Dermis blood vessel endothelial cell (primary cell): ENCODE measurements around the gene TUG1. TPM values are rescaled to one million over a fixed set of nuclear protein-coding genes. Genes with fewer than 3 reads are reported as not detected.

Experiments used
- DNase-seq: peaks from one replicate; pipeline ENCODE4 v3.0.0; 2010
- total RNA-seq: library from RNA; depleted of rRNA; stranded (reverse); fragments of >200 nt; gene quantifications from 2 replicates; pipeline ENCODE4 v1.2.3, GENCODE V29; 2014

Gene TUG1
- total RNA-seq, 1 donor from 2014 or later: 45.8 TPM

DNA sequence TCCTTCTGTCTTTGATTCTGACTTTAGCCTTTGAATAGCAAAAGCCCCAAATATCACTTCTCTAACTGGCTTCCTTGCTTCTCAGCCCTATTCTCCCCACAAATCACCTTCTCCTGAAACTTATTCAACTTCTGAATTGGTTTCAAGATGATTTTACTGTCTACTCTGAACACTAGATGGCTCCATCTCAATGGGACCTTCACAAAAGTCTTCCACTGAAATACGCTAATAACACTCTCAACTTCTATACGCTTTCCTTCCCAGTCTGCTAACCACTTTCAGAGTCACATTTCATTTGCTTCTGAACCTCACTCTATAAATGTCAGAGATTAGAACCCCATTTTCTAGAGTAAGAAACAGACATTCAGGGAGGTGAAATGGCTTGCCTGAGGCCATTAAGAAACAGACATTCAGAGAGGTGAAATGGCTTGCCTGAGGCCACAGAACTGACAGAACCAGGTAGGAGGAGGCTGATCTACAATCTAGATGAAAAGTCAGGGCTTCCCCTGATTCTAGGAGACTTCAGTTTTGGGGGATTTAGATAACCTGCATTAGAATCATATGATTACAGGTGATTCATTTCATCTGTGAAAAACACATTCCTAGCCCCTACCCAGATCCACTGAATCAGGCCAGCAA, 21.1 kb upstream of the TUG1 start:
- DNase-seq: peak; percentile 78

DNA sequence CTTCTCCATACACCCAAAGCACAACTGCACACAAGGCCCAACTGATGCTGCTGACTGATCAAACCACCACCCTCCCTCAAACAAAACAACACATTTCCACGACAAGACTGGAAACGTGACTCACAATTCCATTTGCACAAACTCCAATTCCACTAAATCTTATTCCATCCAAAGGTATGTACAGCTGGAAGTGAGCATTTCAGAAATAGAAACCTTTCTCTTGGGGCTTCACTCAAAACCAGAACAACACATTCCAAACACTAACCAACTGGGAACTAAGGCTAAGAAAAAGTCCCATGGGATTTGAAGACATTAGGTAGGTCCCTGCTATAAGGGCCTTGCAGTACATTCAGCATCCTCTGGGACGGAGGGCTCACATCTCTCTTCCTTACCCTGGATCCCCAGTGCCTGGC, 20.1 kb upstream of the TUG1 start:
- no peak for DNase-seq

GRCh38 chr22:30949934-30950660, 19.0 kb upstream of the TUG1 start:
- no peak for DNase-seq

DNA sequence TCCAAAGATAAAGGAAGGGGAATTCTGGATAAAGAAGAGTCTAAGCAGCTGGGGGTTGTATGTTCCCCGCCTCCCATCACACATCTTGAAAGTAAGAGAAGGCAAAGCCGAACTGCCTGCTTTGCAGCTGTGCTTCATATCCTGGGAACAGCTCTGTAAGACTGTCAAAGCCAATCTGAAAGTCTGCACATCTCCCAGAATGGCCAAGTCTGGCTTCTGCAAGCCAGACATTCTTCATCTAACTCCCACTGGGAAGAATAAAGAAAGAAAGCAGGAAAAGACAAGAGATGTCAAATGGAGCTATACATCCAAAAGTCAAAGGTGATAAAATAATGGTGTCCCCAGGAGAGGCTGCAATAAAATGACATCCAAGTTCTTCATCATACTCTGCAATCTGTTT, 15.9 kb upstream of the TUG1 start:
- no peak for DNase-seq

- no peak for DNase-seq
Observed at GRCh38 chr22:30955153-30955552, 13.9 kb upstream of the TUG1 start.

- DNase-seq: no peak
Observed at GRCh38 chr22:30964858-30965257, 4.2 kb upstream of the TUG1 start.

DNA sequence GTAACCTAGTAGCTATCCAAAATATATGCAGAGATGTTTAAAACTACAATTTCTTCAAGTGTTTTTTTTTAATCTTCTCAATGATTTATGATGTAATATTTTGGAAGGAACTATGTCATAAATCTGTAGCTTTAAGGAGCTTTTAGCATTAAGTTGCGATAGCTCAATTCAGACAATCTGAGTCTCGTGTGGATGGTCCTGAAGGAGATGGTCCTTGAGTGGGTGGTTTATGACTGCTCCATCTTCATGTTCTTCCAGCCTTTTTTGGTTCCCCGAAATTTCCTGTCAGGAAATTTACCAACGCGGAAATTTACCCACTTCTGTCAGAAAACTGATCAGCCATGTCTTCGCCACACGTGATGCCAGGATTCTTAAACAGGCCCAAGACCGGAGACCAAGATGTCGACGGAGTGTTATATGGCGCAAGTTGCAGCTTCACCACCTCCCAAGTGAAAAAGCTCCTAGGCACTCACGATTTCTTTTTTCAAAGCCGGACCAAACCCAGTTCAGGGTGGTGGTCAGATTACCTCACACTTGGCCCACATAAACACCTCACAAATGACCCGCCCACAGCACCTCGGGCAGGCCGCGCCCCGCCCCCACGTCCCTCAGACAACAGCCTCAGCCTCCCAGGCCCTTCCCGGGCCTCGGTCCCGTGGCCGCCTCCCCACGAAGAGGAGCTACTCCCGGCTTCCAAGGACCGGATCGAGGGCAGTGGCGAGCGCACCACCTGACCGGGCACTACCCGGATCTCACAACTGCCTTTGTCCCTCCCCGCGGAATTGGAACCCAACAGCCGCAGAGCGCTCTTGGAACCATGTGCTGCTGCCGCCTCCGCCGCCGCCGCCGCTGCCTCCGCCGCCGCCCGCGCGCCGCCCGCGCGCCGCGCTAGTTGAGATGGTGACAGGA, 796 bp upstream of the TUG1 start, which contains the start of gene MORC2:
Gene MORC2 (minus strand): TSS at position 760 of the 909 bp plus-strand sequence. CDS start 885 bp downstream, outside the sequence.
- DNase-seq: peak; percentile 77

DNA sequence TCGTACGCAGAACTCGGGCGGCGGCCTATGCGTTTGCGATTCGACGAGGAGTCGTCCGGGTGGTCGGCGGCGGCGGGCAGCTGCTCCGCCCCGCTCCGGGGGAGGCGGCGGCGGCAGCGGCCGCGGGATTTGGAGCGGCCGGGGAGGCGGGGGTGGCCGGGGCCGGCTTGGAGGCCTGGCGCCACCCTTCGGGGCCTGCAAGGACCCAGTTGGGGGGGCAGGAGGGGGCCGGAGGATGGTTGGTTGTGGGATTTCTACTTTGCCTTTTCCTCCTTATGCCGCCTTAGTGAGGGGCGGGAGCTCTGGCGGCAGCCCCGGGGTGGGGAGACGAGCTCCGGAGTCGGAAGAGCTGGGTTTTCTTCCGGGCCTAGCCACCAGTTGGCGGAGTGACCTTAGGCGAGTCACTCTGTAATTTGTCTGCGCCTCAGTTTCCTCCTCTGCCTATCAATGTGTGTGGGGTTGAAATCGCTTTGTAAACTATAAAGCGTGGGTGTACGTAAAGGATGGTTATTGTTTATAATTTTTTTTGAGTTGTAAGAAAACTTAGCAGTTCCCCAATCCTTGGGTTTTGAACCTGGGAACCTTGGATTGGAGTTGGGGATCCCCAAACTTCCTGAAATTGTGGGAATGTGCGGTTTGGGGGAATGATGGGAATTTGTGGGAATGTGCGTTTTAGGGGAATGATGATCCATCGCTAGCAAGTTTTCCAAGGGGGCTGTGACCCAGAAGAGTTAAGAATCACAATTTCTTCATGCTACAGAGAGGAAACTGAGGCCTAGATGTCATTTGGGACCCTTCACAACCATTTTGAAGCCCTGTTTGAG, 679 bp downstream of the TUG1 start:
- DNase-seq: peak; percentile 63

DNA sequence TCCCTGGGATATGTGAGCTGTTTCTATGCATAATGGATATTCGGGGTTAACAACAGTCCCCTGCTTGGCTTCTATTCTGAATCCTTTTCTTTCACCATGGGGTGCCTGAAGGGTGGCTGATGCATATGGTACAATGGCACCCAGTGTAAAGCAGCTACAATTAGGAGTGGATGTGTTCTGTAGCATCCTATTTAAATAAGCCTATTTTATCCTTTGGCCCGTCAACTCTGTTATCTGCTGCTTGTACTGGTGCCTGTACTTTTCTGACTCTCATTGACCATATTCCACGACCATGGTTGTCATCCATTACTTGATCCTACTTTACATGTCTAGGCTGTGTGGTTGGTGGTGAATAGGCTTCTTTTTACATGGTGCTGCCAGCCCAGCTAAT, 1.3 kb downstream of the TUG1 start:
- no peak for DNase-seq

GRCh38 chr22:30978304-30978962, 9.4 kb downstream of the TUG1 start:
- no peak for DNase-seq

GRCh38 chr22:30979932-30980331, 10.9 kb downstream of the TUG1 start:
- DNase-seq: no peak

GRCh38 chr22:30982512-30982911, 13.4 kb downstream of the TUG1 start:
- DNase-seq: no peak

GRCh38 chr22:30984317-30984716, 15.3 kb downstream of the TUG1 start:
- DNase-seq: peak; percentile 24

DNA sequence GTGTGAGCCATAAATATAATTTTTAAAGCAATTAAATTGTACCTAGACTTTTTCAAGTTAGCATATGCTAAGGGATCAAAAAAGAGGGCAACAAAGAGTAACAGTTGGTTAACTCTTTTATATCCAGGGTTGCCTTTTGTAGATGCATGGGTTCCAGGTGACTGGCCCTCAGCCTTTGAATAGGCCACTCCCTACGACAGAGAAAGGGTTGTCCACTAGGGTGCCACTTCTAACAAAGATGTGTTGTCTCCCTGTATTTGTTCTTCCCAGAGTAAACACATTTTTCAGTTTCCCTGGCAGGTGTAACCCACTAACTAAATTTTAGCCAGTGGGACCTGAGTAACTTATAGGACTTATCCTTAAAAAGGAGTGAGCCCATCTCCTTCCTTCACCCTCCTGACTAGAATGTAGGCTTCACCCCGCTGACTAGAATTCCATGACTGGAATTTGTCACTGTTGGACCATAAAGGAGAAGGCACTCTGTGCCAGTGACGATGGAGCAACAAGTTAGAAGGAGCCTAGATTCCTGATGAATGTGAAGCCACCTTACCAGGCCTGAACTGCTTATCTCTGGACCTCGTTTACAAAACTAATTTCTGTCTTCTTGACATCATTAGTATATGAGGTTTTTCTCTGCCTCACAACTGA, 16.6 kb downstream of the TUG1 start:
- DNase-seq: no peak

- no peak for DNase-seq
Observed at GRCh38 chr22:30989474-30989873, 20.4 kb downstream of the TUG1 start.

DNA sequence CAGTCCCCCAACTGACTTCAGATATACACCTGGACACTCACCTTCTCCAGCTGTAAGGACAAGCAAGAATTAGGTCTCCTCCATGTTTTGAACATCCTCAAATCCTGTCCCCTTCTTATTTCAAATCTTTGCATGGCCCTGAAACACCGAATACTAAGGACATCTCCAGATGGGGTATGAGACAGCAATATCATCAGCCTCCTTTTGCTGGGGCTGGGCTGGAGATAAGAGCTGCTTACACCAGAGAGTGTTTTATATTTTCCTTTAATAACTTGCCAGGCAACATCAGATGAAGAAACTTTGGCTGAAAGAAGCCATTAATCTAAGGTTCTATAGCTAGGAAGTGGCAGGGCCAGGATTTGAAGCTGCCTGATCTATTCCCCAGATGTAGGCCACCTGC, 21.6 kb downstream of the TUG1 start:
- DNase-seq: no peak

GRCh38 chr22:30992565-30992964, 23.5 kb downstream of the TUG1 start:
- no peak for DNase-seq

DNA sequence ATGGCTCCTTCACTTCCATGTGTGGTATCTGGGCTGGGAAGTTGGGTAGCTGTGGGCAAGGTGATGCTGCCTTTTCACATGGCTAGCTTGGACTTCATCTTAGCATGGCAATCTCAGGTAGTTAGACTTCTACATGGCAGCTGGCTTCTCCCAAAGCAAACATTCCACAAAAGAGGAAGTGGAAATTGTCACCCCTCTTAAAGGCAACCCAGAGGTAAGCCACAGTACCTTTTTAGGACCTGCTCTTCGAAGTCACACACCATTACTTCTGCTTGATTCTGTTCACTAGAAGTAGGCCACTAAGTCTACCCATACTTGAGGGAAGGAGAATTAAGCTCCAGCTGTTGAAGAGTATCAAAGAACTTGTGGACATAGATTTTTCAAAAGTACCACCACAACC, 25.9 kb downstream of the TUG1 start:
- DNase-seq: no peak

GRCh38 chr22:30996462-30996861, 27.4 kb downstream of the TUG1 start:
- no peak for DNase-seq

DNA sequence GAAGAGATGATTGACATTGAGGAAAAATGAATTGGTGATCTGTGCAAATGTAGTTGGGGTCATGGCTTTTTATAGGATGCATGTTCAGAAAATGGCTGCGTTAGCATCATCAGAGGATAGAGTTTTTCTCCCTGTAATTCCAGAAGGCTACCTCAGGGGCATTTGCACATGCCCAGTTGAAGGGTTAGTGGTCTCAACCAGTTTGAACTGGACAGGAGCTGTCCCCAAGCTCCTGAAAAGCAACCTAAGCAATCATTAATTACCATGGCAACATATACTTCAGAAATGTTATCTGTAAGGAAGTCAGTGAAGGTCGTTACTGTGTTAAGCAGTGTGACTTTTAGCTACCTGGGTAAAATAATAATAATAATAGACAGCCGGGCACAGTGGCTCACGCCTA, 29.3 kb downstream of the TUG1 start:
- DNase-seq: no peak

- DNase-seq: no peak
Observed at GRCh38 chr22:31001124-31001770, 32.2 kb downstream of the TUG1 start.
